Stimulated activated CD4-positive, alpha-beta T cell treated with anti-CD3 and anti-CD28 coated beads, Interleukin-12 subunit alpha, Interleukin-12 subunit beta, amount 100 ng/mL, for 48 hours (primary cell): ENCODE measurements around the gene IPO9.
"Not testable (repeated sequence)": the region's sequence is repeated elsewhere in the genome, so short reads cannot be mapped to it uniquely, and the experiment has no call there.

Experiments used
- DNase-seq, 3 donors: peaks; one replicate each; pipeline ENCODE4 v3.0.0-alpha.2; 2020; ENCODE audit warnings: low read depth in 2 of 3, low spot score in 1 of 3

The IPO9 gene

GRCh38 chr1:201809876-201810275 lies 19.1 kb upstream of the IPO9 start:
- DNase-seq, result no peak

DNA sequence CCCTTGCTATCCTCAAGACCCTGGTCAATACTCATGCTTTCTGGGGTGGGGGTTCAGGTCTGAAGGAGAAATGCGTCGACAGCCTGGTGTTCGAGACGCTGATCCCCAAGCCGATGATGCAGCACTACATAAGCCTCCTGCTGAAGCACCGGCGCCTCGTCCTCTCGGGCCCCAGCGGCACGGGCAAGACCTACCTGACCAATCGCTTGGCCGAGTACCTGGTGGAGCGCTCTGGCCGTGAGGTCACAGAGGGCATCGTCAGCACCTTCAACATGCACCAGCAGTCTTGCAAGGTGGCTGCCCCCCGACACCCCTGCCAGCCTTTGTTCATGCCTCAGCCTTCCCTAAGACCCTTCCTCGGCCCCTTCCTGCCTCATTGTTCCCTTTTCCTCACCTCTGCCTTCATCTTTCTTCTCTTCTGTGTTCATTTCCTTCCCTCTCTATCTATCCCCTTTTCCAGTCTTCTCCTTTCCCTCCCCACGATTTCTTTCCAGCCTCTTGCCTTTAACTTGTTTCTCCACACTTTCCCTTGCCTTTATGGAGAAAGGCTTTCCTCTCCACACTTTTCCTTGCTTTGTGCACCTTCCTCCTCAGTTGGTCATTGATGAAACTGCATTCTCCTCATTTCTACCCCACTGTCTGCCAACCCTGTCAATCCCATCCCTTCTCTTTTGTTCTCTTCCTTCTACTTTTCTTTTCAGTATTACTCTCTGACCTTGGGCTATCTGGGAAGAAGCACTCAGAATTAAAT lies 18.3 kb upstream of the IPO9 start:
- DNase-seq, result no peak

- DNase-seq, result no peak
Measured at GRCh38 chr1:201813226-201813625, 15.7 kb upstream of the IPO9 start.

- no peak for DNase-seq
Measured at GRCh38 chr1:201816309-201816854, 12.6 kb upstream of the IPO9 start.

GRCh38 chr1:201818971-201819750 lies 9.8 kb upstream of the IPO9 start:
- no peak for DNase-seq

- no peak for DNase-seq
Measured at GRCh38 chr1:201820413-201820812, 8.5 kb upstream of the IPO9 start.

DNA sequence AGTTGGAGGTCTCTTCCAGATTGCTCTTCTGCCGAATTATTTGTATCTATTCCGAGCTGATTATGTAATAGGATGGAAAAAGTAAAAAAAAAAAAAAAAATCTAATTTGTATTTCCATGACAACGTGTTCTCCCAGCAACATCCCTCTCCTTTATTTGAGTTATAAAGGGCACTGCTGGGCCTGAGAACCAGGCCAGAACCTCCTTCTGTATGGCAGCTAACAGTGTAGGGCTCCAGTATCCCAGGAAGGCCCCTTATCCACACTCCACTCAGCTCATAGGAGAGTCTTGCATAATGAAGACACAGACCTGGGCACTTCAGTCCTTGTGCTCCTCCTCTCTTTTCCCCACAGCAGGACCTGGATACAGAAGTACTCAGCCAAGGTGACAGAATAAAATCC lies 3.7 kb upstream of the IPO9 start:
- no peak for DNase-seq

GRCh38 chr1:201826830-201827229 lies 2.1 kb upstream of the IPO9 start:
- no peak for DNase-seq

DNA sequence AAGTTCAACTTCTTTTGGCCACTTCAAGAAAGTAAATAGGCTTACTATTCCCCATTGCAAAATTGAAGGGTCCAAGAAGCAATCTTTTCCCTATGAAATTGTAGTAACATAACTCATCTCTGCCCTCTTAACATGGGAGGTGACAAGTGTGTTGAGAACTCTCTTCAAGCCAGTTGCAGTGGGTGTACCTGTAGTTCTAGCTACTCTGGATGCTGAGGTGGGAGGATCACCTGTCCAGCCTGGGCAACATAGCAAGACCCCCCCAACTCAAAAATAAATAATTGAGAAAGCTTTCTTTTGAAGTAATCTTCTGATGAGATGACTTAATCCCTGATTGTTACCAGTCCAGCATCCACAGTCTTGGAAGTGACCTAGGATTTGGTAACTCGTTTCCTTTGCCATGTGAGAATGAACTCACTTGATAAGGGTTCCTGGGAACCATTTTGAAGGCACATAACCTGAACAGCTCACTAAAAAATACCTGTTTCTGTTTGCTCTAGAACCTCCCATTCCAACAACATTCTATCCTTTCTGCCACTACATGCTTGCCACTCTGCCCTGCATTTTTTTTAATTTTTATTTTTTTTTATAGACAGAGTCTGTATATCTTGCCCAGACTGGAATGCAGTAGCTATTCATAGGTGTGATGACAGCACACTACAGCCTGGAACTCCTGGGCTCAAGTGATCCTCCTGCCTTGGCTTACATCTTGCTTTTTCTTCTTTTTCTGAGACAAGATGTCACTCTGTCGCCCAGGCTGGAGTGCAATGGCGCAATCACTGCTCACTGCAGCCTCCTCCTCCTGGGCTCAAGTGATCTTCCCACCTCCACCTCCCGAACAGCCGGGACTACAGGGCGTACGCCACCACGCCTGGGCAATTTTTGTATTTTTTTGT lies 1.4 kb upstream of the IPO9 start:
- no peak for DNase-seq

- no peak for DNase-seq
Measured at GRCh38 chr1:201828217-201828819, 639 bp upstream of the IPO9 start.

- DNase-seq, result no peak
Measured at GRCh38 chr1:201831371-201831770, 2.4 kb downstream of the IPO9 start.

- no peak for DNase-seq
Measured at GRCh38 chr1:201834621-201835020, 5.7 kb downstream of the IPO9 start.

DNA sequence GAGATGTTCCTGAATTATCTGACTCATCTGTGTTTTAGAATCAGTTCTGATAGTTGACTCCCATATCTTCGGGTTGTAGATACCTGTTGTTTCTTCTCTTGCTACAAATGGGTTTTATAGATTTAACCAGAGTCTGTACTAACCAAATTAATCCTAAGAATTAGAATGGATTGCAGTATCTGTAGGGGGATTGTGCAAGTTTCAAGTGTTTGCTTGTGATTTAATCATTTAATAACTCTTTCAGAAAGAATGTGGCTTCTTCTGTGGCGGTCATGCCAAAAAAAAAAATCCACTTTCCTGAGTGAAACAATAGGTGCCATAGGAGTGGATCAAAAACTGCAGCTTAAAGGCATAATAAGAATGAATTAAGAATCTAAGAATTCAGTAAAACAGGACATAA lies 9.4 kb downstream of the IPO9 start:
- DNase-seq, result no peak

- DNase-seq, result not testable (repeated sequence)
Measured at GRCh38 chr1:201839089-201839488, 10.1 kb downstream of the IPO9 start.

DNA sequence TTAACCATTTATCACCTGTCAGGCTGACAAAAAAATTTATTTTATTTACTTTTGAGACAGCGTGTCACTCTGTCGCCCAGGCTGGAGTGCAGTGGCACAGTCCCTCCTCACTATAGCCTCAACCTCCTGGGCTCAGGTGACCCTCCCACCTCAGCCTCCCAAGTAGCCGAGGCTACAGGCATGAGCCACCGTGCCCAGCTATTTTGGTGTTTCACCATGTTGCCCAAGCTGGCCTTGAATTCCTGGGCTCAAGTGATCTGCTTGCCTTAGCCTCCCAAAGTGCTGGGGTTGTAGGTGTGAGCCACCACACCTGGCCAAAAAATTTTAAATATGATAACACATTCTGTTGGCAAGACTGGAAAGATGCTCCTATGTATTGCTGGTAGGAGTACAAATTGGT lies 11.1 kb downstream of the IPO9 start:
- DNase-seq, result no peak

DNA sequence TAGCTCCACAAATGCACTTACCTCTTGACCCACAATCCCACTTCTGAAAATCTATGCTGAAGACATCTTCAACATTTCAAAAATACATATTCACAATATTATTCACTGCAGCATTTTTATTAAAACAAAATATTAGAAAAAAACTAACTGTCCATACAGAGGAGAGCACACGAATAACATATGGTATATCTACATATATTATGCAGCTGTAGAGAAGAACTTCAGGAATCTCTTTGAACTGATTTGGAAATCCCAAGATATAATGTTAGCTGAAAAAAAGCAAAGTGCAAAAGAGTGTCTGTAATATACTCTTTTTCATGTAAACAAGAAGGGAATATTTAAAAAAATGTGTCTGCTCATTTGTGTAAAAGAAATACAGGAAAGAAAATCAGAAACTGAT lies 11.5 kb downstream of the IPO9 start:
- DNase-seq, result no peak

DNA sequence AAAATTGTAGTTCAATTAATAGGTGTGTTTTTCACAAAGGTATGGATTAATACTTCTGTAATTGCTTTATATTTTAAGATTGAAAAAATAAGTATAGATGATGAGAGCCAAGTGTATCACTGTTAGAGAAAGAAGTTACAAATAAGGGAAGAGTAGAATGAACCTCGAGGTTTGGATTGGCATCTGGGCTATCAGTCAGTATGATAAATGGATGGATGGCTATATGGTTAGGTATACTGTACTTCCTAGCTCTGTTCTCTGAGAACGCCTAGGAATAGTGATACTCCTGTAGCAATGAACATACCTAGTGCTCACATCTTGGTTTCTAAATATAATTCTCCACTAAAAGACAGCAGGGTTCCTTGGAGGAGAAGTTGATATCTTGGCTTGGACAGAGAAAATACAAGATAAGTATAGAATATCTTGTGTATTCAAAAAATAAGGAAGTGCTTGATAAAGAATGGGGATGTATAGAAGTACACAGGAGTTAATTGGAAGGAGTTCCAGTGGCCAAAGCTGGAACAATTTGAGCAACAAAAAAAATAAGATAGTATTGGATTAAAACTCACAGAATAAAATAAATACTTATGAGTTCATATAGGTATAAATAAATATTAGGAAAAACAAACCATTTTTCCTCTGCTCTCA lies 12.4 kb downstream of the IPO9 start:
- DNase-seq, result no peak

DNA sequence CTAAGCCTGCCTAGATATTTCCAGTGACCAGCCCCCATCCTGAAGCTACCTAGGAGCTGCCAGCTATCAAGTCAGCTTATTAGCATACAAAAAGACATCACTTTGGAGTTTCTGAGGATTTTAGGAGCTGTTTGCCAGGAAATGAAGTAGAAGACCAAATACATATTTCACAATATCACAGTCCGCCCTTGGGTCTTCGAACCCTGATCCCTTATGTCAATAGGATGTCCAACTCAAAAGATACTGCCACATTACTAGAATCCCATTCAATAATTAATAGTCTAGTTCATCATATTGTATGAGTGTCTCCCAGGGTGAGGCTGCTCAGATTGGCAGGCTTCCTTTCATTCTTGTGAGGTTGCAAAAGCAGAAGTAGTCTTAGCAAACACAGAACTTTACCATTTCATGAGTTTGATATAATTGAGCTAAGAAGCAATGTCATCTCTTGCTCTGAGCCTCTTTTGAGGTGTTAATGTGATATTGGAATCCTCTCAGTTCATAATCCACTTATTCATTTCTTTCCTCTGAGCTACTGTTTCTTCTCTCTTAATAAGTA lies 13.6 kb downstream of the IPO9 start:
- no peak for DNase-seq

GRCh38 chr1:201845331-201846083 lies 16.6 kb downstream of the IPO9 start:
- DNase-seq, result no peak
